Measurements from ENCODE around the gene ECT2. TPM values are rescaled to one million over a fixed set of nuclear protein-coding genes. Genes with fewer than 3 reads are reported as not detected.

Gene ECT2
- total RNA-seq, 1 experiment from 2014 or later = 43.9 TPM

- no peak for DNase-seq
- Histone ChIP-seq H3K4me1 (no peaks in the 10 kb centered on the region), H3K9me3 (replicated peaks) (no peaks in the 10 kb centered on the region), H3K27ac (no peak overlapping the region), H3K36me3 (peaks cover 17% of the 10 kb centered on the region; the same call in 1 of the 2 replicates), H3K27me3 (no peaks in the 10 kb centered on the region), H3K4me3 (no peak overlapping the region)
These were observed 15.7 kb downstream of the ECT2 start for GRCh38 chr3:172766241-172766640.

GRCh38 chr3:172766718-172767405, 16.3 kb downstream of the ECT2 start:
- Histone ChIP-seq H3K9me3 (replicated peaks) (no peaks in the 10 kb centered on the region), H3K27me3 (no peaks in the 10 kb centered on the region), H3K4me3 (no peak overlapping the region), H3K36me3 (peaks cover 17% of the 10 kb centered on the region; the same call in 1 of the 2 replicates), H3K4me1 (no peaks in the 10 kb centered on the region), H3K27ac (no peak overlapping the region)
- no peak for DNase-seq

- Histone ChIP-seq H3K36me3 (peaks cover 14% of the 10 kb centered on the region; the same call in 1 of the 2 replicates), H3K9me3 (replicated peaks) (no peaks in the 10 kb centered on the region), H3K4me3 (no peak overlapping the region), H3K27ac (no peak overlapping the region), H3K4me1 (no peaks in the 10 kb centered on the region), H3K27me3 (no peaks in the 10 kb centered on the region)
- DNase-seq = no peak
These were observed 19.9 kb downstream of the ECT2 start for GRCh38 chr3:172770382-172770781.

- no peak overlapping the region for H3K4me3 ChIP-seq
- H3K36me3 ChIP-seq = peaks cover 14% of the 10 kb centered on the region; the same call in 1 of the 2 replicates
- no peaks in the 10 kb centered on the region for H3K9me3 ChIP-seq (replicated peaks)
- no peaks in the 10 kb centered on the region for H3K27me3 ChIP-seq
- no peaks in the 10 kb centered on the region for H3K4me1 ChIP-seq
- no peak for DNase-seq
- no peak overlapping the region for H3K27ac ChIP-seq
These were observed 21.1 kb downstream of the ECT2 start for GRCh38 chr3:172771672-172772071.

GRCh38 chr3:172776049-172776717, 25.7 kb downstream of the ECT2 start:
- no peak overlapping the region for H3K4me3 ChIP-seq
- no peaks in the 10 kb centered on the region for H3K27me3 ChIP-seq
- H3K36me3 ChIP-seq = peaks cover 6% of the 10 kb centered on the region
- DNase-seq = no peak
- H3K4me1 ChIP-seq = no peaks in the 10 kb centered on the region
- no peaks in the 10 kb centered on the region for H3K9me3 ChIP-seq (replicated peaks)
- no peak overlapping the region for H3K27ac ChIP-seq

GRCh38 chr3:172777901-172778300, 27.4 kb downstream of the ECT2 start:
- H3K4me1 ChIP-seq = no peaks in the 10 kb centered on the region
- H3K36me3 ChIP-seq = peaks cover 6% of the 10 kb centered on the region
- H3K4me3 ChIP-seq = no peak overlapping the region
- no peak overlapping the region for H3K27ac ChIP-seq
- DNase-seq = no peak
- H3K9me3 ChIP-seq (replicated peaks) = no peaks in the 10 kb centered on the region
- H3K27me3 ChIP-seq = no peaks in the 10 kb centered on the region

- no peaks in the 10 kb centered on the region for H3K9me3 ChIP-seq (replicated peaks)
- no peaks in the 10 kb centered on the region; the same call in 1 of the 2 replicates for H3K36me3 ChIP-seq
These were observed 31.7 kb downstream of the ECT2 start for GRCh38 chr3:172782235-172782634.

GRCh38 chr3:172786036-172786435, 35.5 kb downstream of the ECT2 start:
- no peaks in the 10 kb centered on the region for H3K36me3 ChIP-seq

More at GRCh38 chr3:172782235-172782634, 31.7 kb downstream of the ECT2 start:
- H3K27ac ChIP-seq = no peak overlapping the region
- no peak overlapping the region for H3K4me3 ChIP-seq
- no peak for DNase-seq
- H3K4me1 ChIP-seq = no peaks in the 10 kb centered on the region
- H3K27me3 ChIP-seq = no peaks in the 10 kb centered on the region

GRCh38 chr3:172787019-172787418, 36.5 kb downstream of the ECT2 start:
- Histone ChIP-seq H3K27me3 (no peaks in the 10 kb centered on the region), H3K4me3 (no peak overlapping the region), H3K4me1 (no peaks in the 10 kb centered on the region), H3K9me3 (replicated peaks) (no peaks in the 10 kb centered on the region), H3K36me3 (no peaks in the 10 kb centered on the region), H3K27ac (no peak overlapping the region)
- no peak for DNase-seq

More at GRCh38 chr3:172786036-172786435, 35.5 kb downstream of the ECT2 start:
- no peaks in the 10 kb centered on the region for H3K4me1 ChIP-seq
- DNase-seq = no peak
- H3K4me3 ChIP-seq = no peak overlapping the region
- H3K27me3 ChIP-seq = no peaks in the 10 kb centered on the region
- no peaks in the 10 kb centered on the region for H3K9me3 ChIP-seq (replicated peaks)
- H3K27ac ChIP-seq = no peak overlapping the region

GRCh38 chr3:172787746-172788145, 37.2 kb downstream of the ECT2 start:
- Histone ChIP-seq H3K4me3 (no peak overlapping the region), H3K9me3 (replicated peaks) (no peaks in the 10 kb centered on the region), H3K27me3 (no peaks in the 10 kb centered on the region), H3K27ac (no peak overlapping the region), H3K36me3 (no peaks in the 10 kb centered on the region), H3K4me1 (no peaks in the 10 kb centered on the region)
- DNase-seq = no peak

GRCh38 chr3:172799246-172799645, 48.7 kb downstream of the ECT2 start:
- H3K4me1 ChIP-seq = no peaks in the 10 kb centered on the region
- no peak overlapping the region for H3K4me3 ChIP-seq
- no peaks in the 10 kb centered on the region for H3K36me3 ChIP-seq
- H3K27me3 ChIP-seq = no peaks in the 10 kb centered on the region
- H3K27ac ChIP-seq = no peak overlapping the region
- no peak for DNase-seq
- no peaks in the 10 kb centered on the region for H3K9me3 ChIP-seq (replicated peaks)

GRCh38 chr3:172800156-172800555, 49.6 kb downstream of the ECT2 start:
- Histone ChIP-seq H3K36me3 (no peaks in the 10 kb centered on the region), H3K4me3 (no peak overlapping the region), H3K27me3 (no peaks in the 10 kb centered on the region), H3K9me3 (replicated peaks) (no peaks in the 10 kb centered on the region), H3K4me1 (no peaks in the 10 kb centered on the region), H3K27ac (no peak overlapping the region)
- no peak for DNase-seq

GRCh38 chr3:172803489-172803888, 53.0 kb downstream of the ECT2 start:
- no peak for DNase-seq
- no peak overlapping the region for H3K27ac ChIP-seq
- peaks cover 5% of the 10 kb centered on the region for H3K36me3 ChIP-seq
- no peaks in the 10 kb centered on the region for H3K9me3 ChIP-seq (replicated peaks)
- no peaks in the 10 kb centered on the region for H3K4me1 ChIP-seq
- H3K27me3 ChIP-seq = no peaks in the 10 kb centered on the region
- no peak overlapping the region for H3K4me3 ChIP-seq

GRCh38 chr3:172804323-172804722, 53.8 kb downstream of the ECT2 start:
- H3K27me3 ChIP-seq = no peaks in the 10 kb centered on the region
- no peaks in the 10 kb centered on the region for H3K4me1 ChIP-seq
- no peak overlapping the region for H3K4me3 ChIP-seq
- no peak for DNase-seq
- H3K27ac ChIP-seq = no peak overlapping the region
- no peaks in the 10 kb centered on the region for H3K9me3 ChIP-seq (replicated peaks)
- H3K36me3 ChIP-seq = peaks cover 11% of the 10 kb centered on the region

GRCh38 chr3:172808969-172809546, 58.5 kb downstream of the ECT2 start:
- Histone ChIP-seq H3K36me3 (peaks cover 12% of the 10 kb centered on the region), H3K4me1 (no peaks in the 10 kb centered on the region), H3K27ac (no peak overlapping the region), H3K4me3 (no peak overlapping the region), H3K27me3 (no peaks in the 10 kb centered on the region), H3K9me3 (replicated peaks) (no peaks in the 10 kb centered on the region)
- peak in 1 of 2 experiments; percentile 36 for DNase-seq
